Neural cell (in vitro differentiated cells): ENCODE measurements around the gene TRIM9. TPM values are rescaled to one million over a fixed set of nuclear protein-coding genes. Genes with fewer than 3 reads are reported as not detected.

ENCODE experiments used
- H2AFZ ChIP-seq: fragments of 200-600, 300-800 bp; sonication (generic), shearing (Covaris generic); 2 replicates; pipeline ENCODE4 v1.6.0; 2014; ENCODE audit warnings: low read depth, mild to moderate bottlenecking, antibody characterized with exemption, low read length, moderate library complexity
- H3F3A ChIP-seq: fragments of 200-600 bp; shearing (Covaris generic); 2 replicates; pipeline ENCODE4 v1.6.1; 2016; ENCODE audit warnings: mild to moderate bottlenecking, moderate library complexity, mixed read lengths, antibody characterized with exemption, low read length; ENCODE audit not compliant: insufficient read depth, poor library complexity, severe bottlenecking
- H3K27ac ChIP-seq: fragments of 200-600, 300-800 bp; sonication (generic), shearing (Covaris generic); 2 replicates; pipeline ENCODE4 v1.5.1; 2014; ENCODE audit warnings: mild to moderate bottlenecking, low read length, moderate library complexity
- H3K27me3 ChIP-seq: fragments of 300-800, 200-600 bp; sonication (generic), shearing (Covaris generic); 2 replicates; pipeline ENCODE4 v1.6.0; 2014; ENCODE audit warnings: mild to moderate bottlenecking, low read depth, low read length, moderate library complexity; ENCODE audit not compliant: insufficient read depth
- H3K36me3 ChIP-seq: fragments of 300-800, 200-600 bp; sonication (generic), shearing (Covaris generic); 2 replicates; pipeline ENCODE4 v1.5.1; 2014; ENCODE audit warnings: mild to moderate bottlenecking, antibody characterized with exemption, low read length, moderate library complexity; ENCODE audit not compliant: insufficient read depth
- H3K4me2 ChIP-seq: fragments of 300-800, 200-600 bp; sonication (generic), shearing (Covaris generic); 2 replicates; pipeline ENCODE4 v1.6.0; 2014; ENCODE audit warnings: mild to moderate bottlenecking, low read length
- H3K4me3 ChIP-seq: fragments of 300-800, 200-600 bp; sonication (generic), shearing (Covaris generic); 2 replicates; pipeline ENCODE4 v1.5.1; 2014; ENCODE audit warnings: mild to moderate bottlenecking, low read length, moderate library complexity
- H3K79me2 ChIP-seq: fragments of 200-600 bp; shearing (Covaris generic); replicated peaks from 2 replicates; pipeline ENCODE4 v1.6.0; 2014; ENCODE audit warnings: mild to moderate bottlenecking, low read length, moderate library complexity; ENCODE audit not compliant: insufficient read depth
- H3K9ac ChIP-seq: fragments of 300-800, 200-600 bp; sonication (generic), shearing (Covaris generic); 2 replicates; pipeline ENCODE4 v1.6.1; 2016; ENCODE audit warnings: mild to moderate bottlenecking, low read length, mixed read lengths
- H3K9me2 ChIP-seq: fragments of 200-600 bp; shearing (Covaris generic); 2 replicates; pipeline ENCODE4 v1.6.1; 2016; ENCODE audit warnings: mild to moderate bottlenecking, low read length, mixed read lengths; ENCODE audit not compliant: insufficient read depth
- H3K9me3 ChIP-seq: fragments of 200-600, 300-800 bp; sonication (generic), shearing (Covaris generic); 2 replicates; pipeline ENCODE4 v1.6.1; 2016; ENCODE audit warnings: mild to moderate bottlenecking, mixed run types, low read length, moderate library complexity, mixed read lengths
- H4K20me1 ChIP-seq: fragments of 200-600 bp; shearing (Covaris generic); 2 replicates; pipeline ENCODE4 v1.6.1; 2016; ENCODE audit warnings: mild to moderate bottlenecking, mixed run types; ENCODE audit not compliant: insufficient read depth
- EP300 ChIP-seq: fragments of 450-650 bp; conservative IDR thresholded peaks from 2 replicates; pipeline ENCODE4 v1.6.1; 2014; ENCODE audit warnings: antibody characterized with exemption, mild to moderate bottlenecking, moderate library complexity; ENCODE audit not compliant: poor library complexity, severe bottlenecking
- EZH2 ChIP-seq: fragments of 200-600, 300-800 bp; shearing (Covaris generic), sonication (generic); IDR thresholded peaks from 2 replicates; pipeline ENCODE4 v1.6.1; 2014; ENCODE audit warnings: antibody characterized with exemption, low read length, borderline replicate concordance, mild to moderate bottlenecking; ENCODE audit not compliant: insufficient read depth, poor library complexity, severe bottlenecking
- MXI1 ChIP-seq: fragments of 450-650 bp; conservative IDR thresholded peaks from 2 replicates; pipeline ENCODE4 v1.6.1; 2014; ENCODE audit warnings: antibody characterized with exemption, mild to moderate bottlenecking; ENCODE audit not compliant: poor library complexity, severe bottlenecking
- POLR2AphosphoS5 ChIP-seq: IDR thresholded peaks from 2 replicates; pipeline ENCODE4 v1.6.1; 2012
- RAD21 ChIP-seq: fragments of 450-650 bp; conservative IDR thresholded peaks from 2 replicates; pipeline ENCODE4 v1.6.1; 2014; ENCODE audit warnings: antibody characterized with exemption, mild to moderate bottlenecking, moderate library complexity
- SMC3 ChIP-seq: fragments of 450-650 bp; conservative IDR thresholded peaks from 2 replicates; pipeline ENCODE4 v1.6.1; 2014; ENCODE audit warnings: antibody characterized with exemption, mild to moderate bottlenecking, moderate library complexity; ENCODE audit not compliant: poor library complexity
- TAF1 ChIP-seq: IDR thresholded peaks from 2 replicates; pipeline ENCODE4 v1.6.1; 2012; ENCODE audit warnings: low read depth
- polyA plus RNA-seq: library from polyadenylated mRNA; depleted of rRNA; stranded (reverse); fragments of >200 nt; gene quantifications from 2 replicates; pipeline ENCODE4 v1.2.3, GENCODE V29; 2014
- TF ChIP-seq, protein P1 (sequence below): IDR thresholded peaks from 2 replicates; pipeline ENCODE4 v1.6.1; 2012; ENCODE audit warnings: borderline replicate concordance
- TF ChIP-seq, protein P2 (sequence below): fragments of 450-650 bp; IDR thresholded peaks from 2 replicates; pipeline ENCODE4 v1.5.1; 2014; ENCODE audit warnings: antibody characterized with exemption, mild to moderate bottlenecking, moderate library complexity; ENCODE audit not compliant: poor library complexity, severe bottlenecking

Gene TRIM9
- polyA plus RNA-seq, 1 donor from 2014 or later: 15.9 TPM

DNA sequence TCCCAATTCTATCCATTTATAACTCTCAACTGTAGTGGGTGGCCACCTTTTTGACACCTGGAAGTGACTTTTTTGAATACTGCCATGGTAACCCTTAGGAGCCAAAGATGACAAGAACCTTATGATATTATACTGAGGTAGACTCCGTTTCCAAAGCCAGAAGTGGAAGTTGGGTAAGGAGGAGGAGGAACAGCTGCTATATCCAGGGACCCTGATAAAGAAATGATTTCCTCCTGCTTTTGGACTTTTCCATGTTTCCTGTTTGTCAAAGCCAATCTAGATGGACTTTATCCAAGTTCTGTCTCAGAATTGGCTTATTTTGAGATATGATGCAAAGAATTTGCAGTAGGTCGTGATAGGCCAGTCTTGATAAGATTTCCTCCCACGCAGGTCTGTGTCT is 14.3 kb downstream of the TRIM9 start:
- Histone ChIP-seq H3K27ac (no peak overlapping the region), H3F3A (no peaks in the 10 kb centered on the region), H3K4me2 (no peak overlapping the region), H4K20me1 (no peaks in the 10 kb centered on the region), H3K9me2 (no peaks in the 10 kb centered on the region), H3K4me3 (no peak overlapping the region), H3K9ac (no peak overlapping the region), H3K79me2 (no peaks in the 10 kb centered on the region), H2AFZ (no peak overlapping the region), H3K36me3 (no peaks in the 10 kb centered on the region), H3K27me3 (no peaks in the 10 kb centered on the region), H3K9me3 (no peaks in the 10 kb centered on the region)
- TF ChIP-seq EZH2 (no peak), MXI1 (no peak), SMC3 (no peak), RAD21 (no peak), POLR2AphosphoS5 (no peak), TAF1 (no peak), EP300 (no peak)
- TF ChIP-seq, protein P1, sequence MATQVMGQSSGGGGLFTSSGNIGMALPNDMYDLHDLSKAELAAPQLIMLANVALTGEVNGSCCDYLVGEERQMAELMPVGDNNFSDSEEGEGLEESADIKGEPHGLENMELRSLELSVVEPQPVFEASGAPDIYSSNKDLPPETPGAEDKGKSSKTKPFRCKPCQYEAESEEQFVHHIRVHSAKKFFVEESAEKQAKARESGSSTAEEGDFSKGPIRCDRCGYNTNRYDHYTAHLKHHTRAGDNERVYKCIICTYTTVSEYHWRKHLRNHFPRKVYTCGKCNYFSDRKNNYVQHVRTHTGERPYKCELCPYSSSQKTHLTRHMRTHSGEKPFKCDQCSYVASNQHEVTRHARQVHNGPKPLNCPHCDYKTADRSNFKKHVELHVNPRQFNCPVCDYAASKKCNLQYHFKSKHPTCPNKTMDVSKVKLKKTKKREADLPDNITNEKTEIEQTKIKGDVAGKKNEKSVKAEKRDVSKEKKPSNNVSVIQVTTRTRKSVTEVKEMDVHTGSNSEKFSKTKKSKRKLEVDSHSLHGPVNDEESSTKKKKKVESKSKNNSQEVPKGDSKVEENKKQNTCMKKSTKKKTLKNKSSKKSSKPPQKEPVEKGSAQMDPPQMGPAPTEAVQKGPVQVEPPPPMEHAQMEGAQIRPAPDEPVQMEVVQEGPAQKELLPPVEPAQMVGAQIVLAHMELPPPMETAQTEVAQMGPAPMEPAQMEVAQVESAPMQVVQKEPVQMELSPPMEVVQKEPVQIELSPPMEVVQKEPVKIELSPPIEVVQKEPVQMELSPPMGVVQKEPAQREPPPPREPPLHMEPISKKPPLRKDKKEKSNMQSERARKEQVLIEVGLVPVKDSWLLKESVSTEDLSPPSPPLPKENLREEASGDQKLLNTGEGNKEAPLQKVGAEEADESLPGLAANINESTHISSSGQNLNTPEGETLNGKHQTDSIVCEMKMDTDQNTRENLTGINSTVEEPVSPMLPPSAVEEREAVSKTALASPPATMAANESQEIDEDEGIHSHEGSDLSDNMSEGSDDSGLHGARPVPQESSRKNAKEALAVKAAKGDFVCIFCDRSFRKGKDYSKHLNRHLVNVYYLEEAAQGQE: no peak
- TF ChIP-seq, protein P2, sequence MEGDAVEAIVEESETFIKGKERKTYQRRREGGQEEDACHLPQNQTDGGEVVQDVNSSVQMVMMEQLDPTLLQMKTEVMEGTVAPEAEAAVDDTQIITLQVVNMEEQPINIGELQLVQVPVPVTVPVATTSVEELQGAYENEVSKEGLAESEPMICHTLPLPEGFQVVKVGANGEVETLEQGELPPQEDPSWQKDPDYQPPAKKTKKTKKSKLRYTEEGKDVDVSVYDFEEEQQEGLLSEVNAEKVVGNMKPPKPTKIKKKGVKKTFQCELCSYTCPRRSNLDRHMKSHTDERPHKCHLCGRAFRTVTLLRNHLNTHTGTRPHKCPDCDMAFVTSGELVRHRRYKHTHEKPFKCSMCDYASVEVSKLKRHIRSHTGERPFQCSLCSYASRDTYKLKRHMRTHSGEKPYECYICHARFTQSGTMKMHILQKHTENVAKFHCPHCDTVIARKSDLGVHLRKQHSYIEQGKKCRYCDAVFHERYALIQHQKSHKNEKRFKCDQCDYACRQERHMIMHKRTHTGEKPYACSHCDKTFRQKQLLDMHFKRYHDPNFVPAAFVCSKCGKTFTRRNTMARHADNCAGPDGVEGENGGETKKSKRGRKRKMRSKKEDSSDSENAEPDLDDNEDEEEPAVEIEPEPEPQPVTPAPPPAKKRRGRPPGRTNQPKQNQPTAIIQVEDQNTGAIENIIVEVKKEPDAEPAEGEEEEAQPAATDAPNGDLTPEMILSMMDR: no peak

DNA sequence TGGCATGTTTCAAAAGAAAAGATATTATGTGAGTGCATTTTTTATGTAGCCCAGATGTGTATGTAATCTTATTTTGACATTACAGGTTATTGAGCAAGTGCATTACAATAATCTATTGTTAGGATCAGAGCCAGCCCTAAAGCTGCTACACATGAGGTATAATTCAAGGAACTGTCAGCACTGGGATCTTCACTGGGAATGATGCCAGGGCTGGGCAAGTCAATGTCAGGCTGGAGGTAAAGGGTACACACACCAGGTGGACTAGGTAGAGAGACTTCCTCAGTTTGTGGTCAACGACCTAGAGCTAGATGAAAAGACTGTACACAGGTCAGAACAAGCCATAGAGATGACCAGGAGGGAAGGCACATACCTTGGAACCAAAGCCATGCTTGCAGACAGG is 15.4 kb downstream of the TRIM9 start:
- H2AFZ ChIP-seq: no peak overlapping the region
- H3K4me2 ChIP-seq: no peak overlapping the region
- H3F3A ChIP-seq: no peaks in the 10 kb centered on the region
- H3K9ac ChIP-seq: no peak overlapping the region
- no peaks in the 10 kb centered on the region for H4K20me1 ChIP-seq
- no peak overlapping the region for H3K27ac ChIP-seq
- H3K4me3 ChIP-seq: no peak overlapping the region
- no peaks in the 10 kb centered on the region for H3K36me3 ChIP-seq
- TF ChIP-seq EZH2 (no peak), RAD21 (no peak), TAF1 (no peak), SMC3 (no peak), EP300 (no peak), MXI1 (no peak)
- TF ChIP-seq, protein P2: no peak
- TF ChIP-seq, protein P1: no peak
- no peaks in the 10 kb centered on the region for H3K9me2 ChIP-seq
- no peaks in the 10 kb centered on the region for H3K79me2 ChIP-seq
- no peaks in the 10 kb centered on the region for H3K9me3 ChIP-seq
- no peaks in the 10 kb centered on the region for H3K27me3 ChIP-seq
